ENCODE measurements around the gene SPATA22. TPM values are rescaled to one million over a fixed set of nuclear protein-coding genes. Genes with fewer than 3 reads are reported as not detected.

SPATA22 gene
- total and polyA plus RNA-seq, 9 of the 15 experiments (the other 6 are each of a cell fraction or from before 2014, with no cell fraction given), result 0.17 to 0.77 (median 0.44) TPM

DNA sequence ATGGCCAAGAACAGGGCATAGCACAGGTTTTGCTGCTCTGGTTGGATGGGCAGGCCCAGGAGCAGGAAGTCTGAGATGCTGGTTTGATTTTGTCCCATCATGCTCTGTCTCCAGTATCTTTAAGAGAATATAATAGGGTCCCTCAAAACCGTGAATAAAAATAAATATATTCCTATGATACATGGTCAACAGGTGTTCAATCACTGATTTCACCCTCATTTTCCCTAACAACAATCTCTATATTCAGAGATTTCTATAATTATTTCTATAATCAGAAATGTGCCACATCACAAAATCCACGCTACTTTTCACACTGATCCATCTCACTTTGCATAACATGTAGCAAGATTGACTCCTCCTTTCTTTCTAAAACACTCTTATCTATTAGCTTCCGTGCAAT, 37.9 kb downstream of the SPATA22 start, which contains the start of gene OR1E2:
Gene OR1E2 (minus strand): TSS at position 101 of the 400 bp plus-strand sequence. CDS start 0 bp downstream, at position 101.
- Histone ChIP-seq H3K4me2 (ENCODE audit: insufficient read depth, low read length) (no peak within 1 kb of the TSS), H3K4me1 (replicated peaks in 1 of 2; ENCODE audit: control insufficient read depth in 2 of 2, insufficient read depth in 2 of 2, low read length in 2 of 2) (no peaks in the 10 kb centered on the region), H3K9me1 (ENCODE audit: control insufficient read depth, insufficient read depth, low read length) (no peaks in the 10 kb centered on the region), H2AFZ (ENCODE audit: low read depth, low read length) (no peak within 1 kb of the TSS), H3K9me3 (replicated peaks; ENCODE audit: control insufficient read depth, insufficient read depth, low read depth, low read length) (no peaks in the 10 kb centered on the region), H3K36me3 (ENCODE audit: control insufficient read depth, insufficient read depth, low read length) (no peaks in the 10 kb centered on the region), H3K79me2 (ENCODE audit: control insufficient read depth, insufficient read depth, low read length) (no peaks in the 10 kb centered on the region), H3K27me3 (ENCODE audit: control insufficient read depth in 2 of 2, insufficient read depth in 2 of 2, low read length in 2 of 2) (no peaks in the 10 kb centered on the region), H3K4me3 (no peak within 1 kb of the TSS), H3K9ac (ENCODE audit: insufficient read depth in 1 of 2, low read depth in 2 of 2, low read length in 2 of 2) (no peak within 1 kb of the TSS), H3K27ac (ENCODE audit: extremely low read depth, low read depth, low read length) (no peak within 1 kb of the TSS), H4K20me1 (replicated peaks; ENCODE audit: control insufficient read depth, insufficient read depth, low read length) (no peaks in the 10 kb centered on the region)
- WGBS (ENCODE audit: insufficient coverage, low coverage, missing lambda C conversion rate), result 4% methylated on average over 3 of the region's 3 CpGs
- intact Hi-C loops (cut with micrococcal nuclease), result no loop called here
- BruUV-seq (replicated peaks), result no TSS peak
- ATAC-seq (no peak), DNase-seq (ENCODE audit: extremely low read depth in 1 of 4, low spot score in 3 of 4) (no peak), FAIRE-seq (no peak)
- ChIA-PET POLR2A (no interaction called here), CTCF (ENCODE audit: low intra/inter-chr PET ratio) (no interaction called here)
- TF ChIP-seq, protein P1, sequence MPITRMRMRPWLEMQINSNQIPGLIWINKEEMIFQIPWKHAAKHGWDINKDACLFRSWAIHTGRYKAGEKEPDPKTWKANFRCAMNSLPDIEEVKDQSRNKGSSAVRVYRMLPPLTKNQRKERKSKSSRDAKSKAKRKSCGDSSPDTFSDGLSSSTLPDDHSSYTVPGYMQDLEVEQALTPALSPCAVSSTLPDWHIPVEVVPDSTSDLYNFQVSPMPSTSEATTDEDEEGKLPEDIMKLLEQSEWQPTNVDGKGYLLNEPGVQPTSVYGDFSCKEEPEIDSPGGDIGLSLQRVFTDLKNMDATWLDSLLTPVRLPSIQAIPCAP (CRISPR knock-in tag; IDR thresholded peaks at IDR 0.05; ENCODE audit: borderline replicate concordance), result no peak
- TF ChIP-seq, protein P2, sequence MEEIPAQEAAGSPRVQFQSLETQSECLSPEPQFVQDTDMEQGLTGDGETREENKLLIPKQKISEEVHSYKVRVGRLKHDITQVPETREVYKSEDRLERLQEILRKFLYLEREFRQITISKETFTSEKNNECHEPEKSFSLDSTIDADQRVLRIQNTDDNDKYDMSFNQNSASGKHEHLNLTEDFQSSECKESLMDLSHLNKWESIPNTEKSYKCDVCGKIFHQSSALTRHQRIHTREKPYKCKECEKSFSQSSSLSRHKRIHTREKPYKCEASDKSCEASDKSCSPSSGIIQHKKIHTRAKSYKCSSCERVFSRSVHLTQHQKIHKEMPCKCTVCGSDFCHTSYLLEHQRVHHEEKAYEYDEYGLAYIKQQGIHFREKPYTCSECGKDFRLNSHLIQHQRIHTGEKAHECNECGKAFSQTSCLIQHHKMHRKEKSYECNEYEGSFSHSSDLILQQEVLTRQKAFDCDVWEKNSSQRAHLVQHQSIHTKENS (CRISPR knock-in tag; IDR thresholded peaks at IDR 0.05), result no peak
- TF ChIP-seq FOXA3 (CRISPR knock-in tag; conservative IDR thresholded peaks at IDR 0.05 in 1 of 2, IDR thresholded peaks at IDR 0.05 in 1 of 2), result no peak
- TF ChIP-seq, protein P3, sequence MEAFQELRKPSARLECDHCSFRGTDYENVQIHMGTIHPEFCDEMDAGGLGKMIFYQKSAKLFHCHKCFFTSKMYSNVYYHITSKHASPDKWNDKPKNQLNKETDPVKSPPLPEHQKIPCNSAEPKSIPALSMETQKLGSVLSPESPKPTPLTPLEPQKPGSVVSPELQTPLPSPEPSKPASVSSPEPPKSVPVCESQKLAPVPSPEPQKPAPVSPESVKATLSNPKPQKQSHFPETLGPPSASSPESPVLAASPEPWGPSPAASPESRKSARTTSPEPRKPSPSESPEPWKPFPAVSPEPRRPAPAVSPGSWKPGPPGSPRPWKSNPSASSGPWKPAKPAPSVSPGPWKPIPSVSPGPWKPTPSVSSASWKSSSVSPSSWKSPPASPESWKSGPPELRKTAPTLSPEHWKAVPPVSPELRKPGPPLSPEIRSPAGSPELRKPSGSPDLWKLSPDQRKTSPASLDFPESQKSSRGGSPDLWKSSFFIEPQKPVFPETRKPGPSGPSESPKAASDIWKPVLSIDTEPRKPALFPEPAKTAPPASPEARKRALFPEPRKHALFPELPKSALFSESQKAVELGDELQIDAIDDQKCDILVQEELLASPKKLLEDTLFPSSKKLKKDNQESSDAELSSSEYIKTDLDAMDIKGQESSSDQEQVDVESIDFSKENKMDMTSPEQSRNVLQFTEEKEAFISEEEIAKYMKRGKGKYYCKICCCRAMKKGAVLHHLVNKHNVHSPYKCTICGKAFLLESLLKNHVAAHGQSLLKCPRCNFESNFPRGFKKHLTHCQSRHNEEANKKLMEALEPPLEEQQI (IDR thresholded peaks at IDR 0.05), result no peak
- TF ChIP-seq C11orf30 (IDR thresholded peaks at IDR 0.05; ENCODE audit: low read depth), result no peak
- TF ChIP-seq TRIM24 (IDR thresholded peaks at IDR 0.05), result no peak
- TF ChIP-seq, protein P4, sequence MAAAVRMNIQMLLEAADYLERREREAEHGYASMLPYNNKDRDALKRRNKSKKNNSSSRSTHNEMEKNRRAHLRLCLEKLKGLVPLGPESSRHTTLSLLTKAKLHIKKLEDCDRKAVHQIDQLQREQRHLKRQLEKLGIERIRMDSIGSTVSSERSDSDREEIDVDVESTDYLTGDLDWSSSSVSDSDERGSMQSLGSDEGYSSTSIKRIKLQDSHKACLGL (CRISPR knock-in tag; IDR thresholded peaks at IDR 0.05; ENCODE audit: borderline replicate concordance, poor library complexity, severe bottlenecking), result no peak
- TF ChIP-seq ZNF165 (CRISPR knock-in tag; IDR thresholded peaks at IDR 0.05; ENCODE audit: borderline replicate concordance), result no peak
- TF ChIP-seq CBX2 (IDR thresholded peaks at IDR 0.05; ENCODE audit: insufficient read depth, low read length, poor library complexity, severe bottlenecking), result no peak
- no peak for TF ChIP-seq FOXJ3 (CRISPR knock-in tag; IDR thresholded peaks at IDR 0.05)
- TF ChIP-seq CREM (IDR thresholded peaks at IDR 0.05; ENCODE audit: low read depth), result no peak
- TF ChIP-seq BCOR (IDR thresholded peaks at IDR 0.05), result no peak
- in situ Hi-C loops (cut with MboI), result no loop called here
